Smooth muscle cell (in vitro differentiated cells): Measurements from ENCODE around the gene MAGEB17. TPM values are rescaled to one million over a fixed set of nuclear protein-coding genes. Genes with fewer than 3 reads are reported as not detected.

Experiments
- DNase-seq: peaks from one replicate; lab custom pipeline; 2025; ENCODE audit not compliant: unreplicated experiment; lab: John Stamatoyannopoulos, UW
- H2AFZ ChIP-seq: fragments of 200-600 bp; sonication (generic); 2 replicates; pipeline ENCODE4 v1.6.0; 2016; ENCODE audit warnings: antibody characterized with exemption, low read depth, mild to moderate bottlenecking
- H3F3A ChIP-seq: fragments of 200-600 bp; sonication (generic); 2 replicates; pipeline ENCODE4 v1.6.0; 2017; ENCODE audit warnings: antibody characterized with exemption, low read depth
- H3K27ac ChIP-seq: fragments of 200-600 bp; sonication (generic); 2 replicates; pipeline ENCODE4 v1.5.1; 2016; ENCODE audit warnings: low read depth, mild to moderate bottlenecking
- H3K27me3 ChIP-seq: fragments of 200-600 bp; sonication (generic); 2 replicates; pipeline ENCODE4 v1.6.1; 2016; ENCODE audit warnings: low read depth, mild to moderate bottlenecking
- H3K36me3 ChIP-seq: fragments of 200-600 bp; sonication (generic); 2 replicates; pipeline ENCODE4 v1.5.1; 2016; ENCODE audit warnings: low read depth
- H3K4me1 ChIP-seq: fragments of 200-600 bp; sonication (generic); 2 replicates; pipeline ENCODE4 v1.5.1; 2016; ENCODE audit warnings: low read depth
- H3K4me2 ChIP-seq: fragments of 200-600 bp; sonication (generic); 2 replicates; pipeline ENCODE4 v1.6.0; 2016; ENCODE audit warnings: mild to moderate bottlenecking
- H3K4me3 ChIP-seq: fragments of 200-600 bp; sonication (generic); 2 replicates; pipeline ENCODE4 v1.5.1; 2016; ENCODE audit warnings: mild to moderate bottlenecking
- H3K79me2 ChIP-seq: fragments of 200-600 bp; sonication (generic); 2 replicates; pipeline ENCODE4 v1.6.0; 2016; ENCODE audit warnings: low read depth, mild to moderate bottlenecking
- H3K9ac ChIP-seq: fragments of 200-600 bp; sonication (generic); 2 replicates; pipeline ENCODE4 v1.6.0; 2016; ENCODE audit warnings: low read depth
- H3K9me3 ChIP-seq: fragments of 200-600 bp; sonication (generic); replicated peaks from 2 replicates; pipeline ENCODE4 v1.5.1; 2016; ENCODE audit warnings: low read depth
- H4K20me1 ChIP-seq: fragments of 200-600 bp; sonication (generic); 2 replicates; pipeline ENCODE4 v1.6.0; 2016; ENCODE audit warnings: low read depth
- CTCF ChIP-seq: fragments of 200-600 bp; sonication (generic); IDR thresholded peaks from 2 replicates; pipeline ENCODE4 v1.5.1; 2017; ENCODE audit warnings: borderline replicate concordance, mild to moderate bottlenecking, antibody characterized with exemption; ENCODE audit not compliant: insufficient read depth, poor library complexity, severe bottlenecking
- WGBS: methylation state at CpG from one replicate; pipeline ENCODE4 v1.1.7; 2016; ENCODE audit warnings: low lambda C conversion rate; 5-methylcytosine and 5-hydroxymethylcytosine counted together
- polyA plus RNA-seq: library from polyadenylated mRNA; unstranded; fragments of >200 nt; fragmentation: Nextera tagmentation; extraction: Ambion mirVana; gene quantifications from 2 replicates; pipeline ENCODE4 v1.2.1, GENCODE V29; 2016
- total RNA-seq: library from RNA; depleted of rRNA; stranded (reverse); fragments of >200 nt; gene quantifications from 2 replicates; pipeline ENCODE4 v1.2.3, GENCODE V29; 2014

The MAGEB17 gene
- total and polyA plus RNA-seq, 2 experiments from 2014 or later: 0.32 TPM; not detected in 1

- no peak overlapping the region for H2AFZ ChIP-seq
- H3K4me1 ChIP-seq: no peaks in the 10 kb centered on the region
- H4K20me1 ChIP-seq: no peaks in the 10 kb centered on the region
- H3K9me3 ChIP-seq: no peaks in the 10 kb centered on the region
- no peaks in the 10 kb centered on the region for H3K36me3 ChIP-seq
- H3K4me2 ChIP-seq: no peak overlapping the region
- DNase-seq: no peak
- H3K4me3 ChIP-seq: no peak overlapping the region
- no peaks in the 10 kb centered on the region for H3K79me2 ChIP-seq
- 58% methylated on average over 1 of the region's 1 CpG for WGBS
- no peak for TF ChIP-seq CTCF
- no peaks in the 10 kb centered on the region for H3K27me3 ChIP-seq
- no peak overlapping the region for H3K9ac ChIP-seq
- no peaks in the 10 kb centered on the region for H3F3A ChIP-seq
- no peak overlapping the region for H3K27ac ChIP-seq
Observed at GRCh38 chrX:16199343-16199742, 32.1 kb downstream of the MAGEB17 start.

- H3K4me1 ChIP-seq: no peaks in the 10 kb centered on the region
- TF ChIP-seq CTCF: no peak
- no peaks in the 10 kb centered on the region for H3K27me3 ChIP-seq
- H4K20me1 ChIP-seq: no peaks in the 10 kb centered on the region
- H3K36me3 ChIP-seq: no peaks in the 10 kb centered on the region
- H3K27ac ChIP-seq: no peak overlapping the region
- no peak for DNase-seq
- no peaks in the 10 kb centered on the region for H3F3A ChIP-seq
- H3K9ac ChIP-seq: no peak overlapping the region
- no peaks in the 10 kb centered on the region for H3K9me3 ChIP-seq
- no peak overlapping the region for H3K4me2 ChIP-seq
- H3K79me2 ChIP-seq: no peaks in the 10 kb centered on the region
- H3K4me3 ChIP-seq: no peak overlapping the region
- H2AFZ ChIP-seq: no peak overlapping the region
- 89% methylated on average over 4 of the region's 4 CpGs for WGBS
Observed at GRCh38 chrX:16202943-16203342, 35.7 kb downstream of the MAGEB17 start.

GRCh38 chrX:16204538-16204937, 37.3 kb downstream of the MAGEB17 start:
- Histone ChIP-seq H3K9me3 (no peaks in the 10 kb centered on the region), H2AFZ (no peak overlapping the region), H3K4me3 (no peak overlapping the region), H3K79me2 (no peaks in the 10 kb centered on the region), H3F3A (no peaks in the 10 kb centered on the region), H3K36me3 (no peaks in the 10 kb centered on the region), H3K4me1 (no peaks in the 10 kb centered on the region), H3K27me3 (no peaks in the 10 kb centered on the region), H3K4me2 (no peak overlapping the region), H4K20me1 (no peaks in the 10 kb centered on the region), H3K27ac (no peak overlapping the region), H3K9ac (no peak overlapping the region)
- TF ChIP-seq CTCF: no peak
- no peak for DNase-seq
- 81% methylated on average over 3 of the region's 3 CpGs for WGBS

GRCh38 chrX:16205840-16206239, 38.6 kb downstream of the MAGEB17 start:
- no peak for DNase-seq
- Histone ChIP-seq H3K4me1 (no peaks in the 10 kb centered on the region), H3K4me2 (no peak overlapping the region), H3F3A (no peaks in the 10 kb centered on the region), H3K9me3 (no peaks in the 10 kb centered on the region), H3K79me2 (no peaks in the 10 kb centered on the region), H3K27me3 (no peaks in the 10 kb centered on the region), H3K27ac (no peak overlapping the region), H3K36me3 (no peaks in the 10 kb centered on the region), H3K9ac (no peak overlapping the region), H3K4me3 (no peak overlapping the region), H2AFZ (no peak overlapping the region), H4K20me1 (no peaks in the 10 kb centered on the region)
- no peak for TF ChIP-seq CTCF
- WGBS: 92% methylated on average over 3 of the region's 3 CpGs
